ENCODE data around the gene ZNF574. TPM values are rescaled to one million over a fixed set of nuclear protein-coding genes. Genes with fewer than 3 reads are reported as not detected.

ZNF574 gene
- total RNA-seq, 1 experiment from 2014 or later = 24.6 TPM

DNA sequence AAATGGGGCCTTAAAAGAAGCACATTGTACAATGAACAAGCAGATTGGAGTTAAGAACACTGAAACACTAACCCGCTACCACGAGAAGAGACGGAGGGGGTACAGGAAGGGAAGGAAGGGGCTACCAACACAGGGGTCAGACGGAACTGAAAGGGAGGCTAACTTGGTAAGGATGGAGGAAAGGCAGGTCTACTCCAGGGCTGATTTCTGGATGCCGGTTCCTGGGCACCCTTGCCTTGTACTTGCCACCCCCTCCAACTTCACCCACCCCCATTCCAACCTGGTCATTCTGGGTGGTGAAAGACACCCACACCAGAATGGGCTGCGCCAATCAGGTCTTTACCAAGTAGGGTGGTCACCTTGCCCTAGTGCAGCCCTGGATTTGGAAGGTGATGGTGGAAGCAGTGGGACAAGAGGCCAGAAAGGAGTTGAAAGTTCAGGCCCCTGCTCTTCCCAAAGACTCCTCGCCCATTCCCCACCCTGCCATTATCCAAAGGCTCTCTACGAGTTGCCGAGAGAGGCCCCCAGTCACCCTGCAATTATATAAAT, 10.3 kb downstream of the ZNF574 start:
- Histone ChIP-seq H3K79me2 (ENCODE audit: insufficient read depth, low read length) (peaks cover 2% of the 10 kb centered on the region; the same call in 1 of the 2 replicates), H3K36me3 (ENCODE audit: control insufficient read depth in 1 of 2, insufficient read depth in 2 of 2, low read length in 2 of 2) (peaks cover 3 to 5% of the 10 kb centered on the region in 2 experiments; a peak in 3 of 4 replicates), H3K9ac (ENCODE audit: low read length) (no peak overlapping the region), H3K9me3 (ENCODE audit: control insufficient read depth in 1 of 2, insufficient read depth in 1 of 2, low read depth in 1 of 2, low read length in 2 of 2) (no peaks in the 10 kb centered on the region), H2AFZ (ENCODE audit: low read depth, low read length, poor library complexity, severe bottlenecking) (no peak overlapping the region), H4K20me1 (ENCODE audit: insufficient read depth) (peaks cover 3% of the 10 kb centered on the region; the same call in 1 of the 2 replicates), H3K9me2 (ENCODE audit: insufficient read depth) (no peaks in the 10 kb centered on the region), H3K27me3 (ENCODE audit: insufficient read depth, low read length) (no peaks in the 10 kb centered on the region), H3K4me2 (ENCODE audit: low read length) (no peak overlapping the region), H3K27ac (ENCODE audit: low read depth, low read length) (no peak overlapping the region), H3K4me3 (replicated peaks in 1 of 2; ENCODE audit: low read depth in 1 of 2, low read length in 2 of 2) (no peak overlapping the region), H3K4me1 (ENCODE audit: control insufficient read depth in 1 of 2, insufficient read depth in 2 of 2, low read length in 2 of 2) (peaks cover 0 to 16% of the 10 kb centered on the region in 2 experiments; a peak in 2 of 4 replicates)
- TF ChIP-seq ZFX (IDR thresholded peaks at IDR 0.05) (no peak), SIN3A (IDR thresholded peaks at IDR 0.05; ENCODE audit: low read depth) (no peak), EGR1 (IDR thresholded peaks at IDR 0.05; ENCODE audit: low read depth) (no peak), FOSL1 (IDR thresholded peaks at IDR 0.05; ENCODE audit: low read depth) (no peak), CBX3 (IDR thresholded peaks at IDR 0.05; ENCODE audit: low read depth) (no peak), JUND (IDR thresholded peaks at IDR 0.05) (no peak), EZH2 (IDR thresholded peaks at IDR 0.05) (no peak), TCF7L2 (IDR thresholded peaks at IDR 0.05; ENCODE audit: borderline replicate concordance, extremely low read depth, insufficient read depth, insufficient read length) (no peak), YY1 (IDR thresholded peaks at IDR 0.05; ENCODE audit: extremely low read depth, insufficient replicate concordance, low read depth, low read length) (no peak), POLR2AphosphoS5 (IDR thresholded peaks at IDR 0.05; ENCODE audit: low read depth, low read length) (no peak), POLR2A (IDR thresholded peaks at IDR 0.05; ENCODE audit: borderline replicate concordance, extremely low read depth, insufficient read depth, insufficient read length) (no peak), RAD21 (IDR thresholded peaks at IDR 0.05; ENCODE audit: low read depth) (no peak), CEBPB (IDR thresholded peaks at IDR 0.05; ENCODE audit: low read depth) (no peak), ELF1 (IDR thresholded peaks at IDR 0.05; ENCODE audit: borderline replicate concordance, low read depth) (no peak), EZH2phosphoT487 (IDR thresholded peaks at IDR 0.05; ENCODE audit: borderline replicate concordance) (no peak)
- TF ChIP-seq, protein P1, sequence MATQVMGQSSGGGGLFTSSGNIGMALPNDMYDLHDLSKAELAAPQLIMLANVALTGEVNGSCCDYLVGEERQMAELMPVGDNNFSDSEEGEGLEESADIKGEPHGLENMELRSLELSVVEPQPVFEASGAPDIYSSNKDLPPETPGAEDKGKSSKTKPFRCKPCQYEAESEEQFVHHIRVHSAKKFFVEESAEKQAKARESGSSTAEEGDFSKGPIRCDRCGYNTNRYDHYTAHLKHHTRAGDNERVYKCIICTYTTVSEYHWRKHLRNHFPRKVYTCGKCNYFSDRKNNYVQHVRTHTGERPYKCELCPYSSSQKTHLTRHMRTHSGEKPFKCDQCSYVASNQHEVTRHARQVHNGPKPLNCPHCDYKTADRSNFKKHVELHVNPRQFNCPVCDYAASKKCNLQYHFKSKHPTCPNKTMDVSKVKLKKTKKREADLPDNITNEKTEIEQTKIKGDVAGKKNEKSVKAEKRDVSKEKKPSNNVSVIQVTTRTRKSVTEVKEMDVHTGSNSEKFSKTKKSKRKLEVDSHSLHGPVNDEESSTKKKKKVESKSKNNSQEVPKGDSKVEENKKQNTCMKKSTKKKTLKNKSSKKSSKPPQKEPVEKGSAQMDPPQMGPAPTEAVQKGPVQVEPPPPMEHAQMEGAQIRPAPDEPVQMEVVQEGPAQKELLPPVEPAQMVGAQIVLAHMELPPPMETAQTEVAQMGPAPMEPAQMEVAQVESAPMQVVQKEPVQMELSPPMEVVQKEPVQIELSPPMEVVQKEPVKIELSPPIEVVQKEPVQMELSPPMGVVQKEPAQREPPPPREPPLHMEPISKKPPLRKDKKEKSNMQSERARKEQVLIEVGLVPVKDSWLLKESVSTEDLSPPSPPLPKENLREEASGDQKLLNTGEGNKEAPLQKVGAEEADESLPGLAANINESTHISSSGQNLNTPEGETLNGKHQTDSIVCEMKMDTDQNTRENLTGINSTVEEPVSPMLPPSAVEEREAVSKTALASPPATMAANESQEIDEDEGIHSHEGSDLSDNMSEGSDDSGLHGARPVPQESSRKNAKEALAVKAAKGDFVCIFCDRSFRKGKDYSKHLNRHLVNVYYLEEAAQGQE (IDR thresholded peaks at IDR 0.05; ENCODE audit: low read depth) = no peak
- TF ChIP-seq, protein P2, sequence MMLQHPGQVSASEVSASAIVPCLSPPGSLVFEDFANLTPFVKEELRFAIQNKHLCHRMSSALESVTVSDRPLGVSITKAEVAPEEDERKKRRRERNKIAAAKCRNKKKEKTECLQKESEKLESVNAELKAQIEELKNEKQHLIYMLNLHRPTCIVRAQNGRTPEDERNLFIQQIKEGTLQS (IDR thresholded peaks at IDR 0.05) = no peak
- TF ChIP-seq, protein P3, sequence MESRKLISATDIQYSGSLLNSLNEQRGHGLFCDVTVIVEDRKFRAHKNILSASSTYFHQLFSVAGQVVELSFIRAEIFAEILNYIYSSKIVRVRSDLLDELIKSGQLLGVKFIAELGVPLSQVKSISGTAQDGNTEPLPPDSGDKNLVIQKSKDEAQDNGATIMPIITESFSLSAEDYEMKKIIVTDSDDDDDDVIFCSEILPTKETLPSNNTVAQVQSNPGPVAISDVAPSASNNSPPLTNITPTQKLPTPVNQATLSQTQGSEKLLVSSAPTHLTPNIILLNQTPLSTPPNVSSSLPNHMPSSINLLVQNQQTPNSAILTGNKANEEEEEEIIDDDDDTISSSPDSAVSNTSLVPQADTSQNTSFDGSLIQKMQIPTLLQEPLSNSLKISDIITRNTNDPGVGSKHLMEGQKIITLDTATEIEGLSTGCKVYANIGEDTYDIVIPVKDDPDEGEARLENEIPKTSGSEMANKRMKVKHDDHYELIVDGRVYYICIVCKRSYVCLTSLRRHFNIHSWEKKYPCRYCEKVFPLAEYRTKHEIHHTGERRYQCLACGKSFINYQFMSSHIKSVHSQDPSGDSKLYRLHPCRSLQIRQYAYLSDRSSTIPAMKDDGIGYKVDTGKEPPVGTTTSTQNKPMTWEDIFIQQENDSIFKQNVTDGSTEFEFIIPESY (IDR thresholded peaks at IDR 0.05; ENCODE audit: extremely low read depth, insufficient replicate concordance, low read length) = no peak
- TF ChIP-seq, protein P4, sequence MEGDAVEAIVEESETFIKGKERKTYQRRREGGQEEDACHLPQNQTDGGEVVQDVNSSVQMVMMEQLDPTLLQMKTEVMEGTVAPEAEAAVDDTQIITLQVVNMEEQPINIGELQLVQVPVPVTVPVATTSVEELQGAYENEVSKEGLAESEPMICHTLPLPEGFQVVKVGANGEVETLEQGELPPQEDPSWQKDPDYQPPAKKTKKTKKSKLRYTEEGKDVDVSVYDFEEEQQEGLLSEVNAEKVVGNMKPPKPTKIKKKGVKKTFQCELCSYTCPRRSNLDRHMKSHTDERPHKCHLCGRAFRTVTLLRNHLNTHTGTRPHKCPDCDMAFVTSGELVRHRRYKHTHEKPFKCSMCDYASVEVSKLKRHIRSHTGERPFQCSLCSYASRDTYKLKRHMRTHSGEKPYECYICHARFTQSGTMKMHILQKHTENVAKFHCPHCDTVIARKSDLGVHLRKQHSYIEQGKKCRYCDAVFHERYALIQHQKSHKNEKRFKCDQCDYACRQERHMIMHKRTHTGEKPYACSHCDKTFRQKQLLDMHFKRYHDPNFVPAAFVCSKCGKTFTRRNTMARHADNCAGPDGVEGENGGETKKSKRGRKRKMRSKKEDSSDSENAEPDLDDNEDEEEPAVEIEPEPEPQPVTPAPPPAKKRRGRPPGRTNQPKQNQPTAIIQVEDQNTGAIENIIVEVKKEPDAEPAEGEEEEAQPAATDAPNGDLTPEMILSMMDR (IDR thresholded peaks at IDR 0.05 in 2 of 3, conservative IDR thresholded peaks at IDR 0.05 in 1 of 3; ENCODE audit: borderline replicate concordance in 1 of 3, insufficient read depth in 1 of 3, low read depth in 2 of 3, low read length in 2 of 3) = no peak
- intact Hi-C loops (cut with micrococcal nuclease) = no loop called here
- CTCF ChIA-PET = no interaction called here
- DNase-seq (ENCODE audit: low read depth, low spot score) (no peak), ATAC-seq (no peak)
- POLR2A ChIA-PET = no interaction called here
- RAD21 ChIA-PET (ENCODE audit: low non-redundant PET in 1 of 2, low total read pairs in 2 of 2, uncharacterized antibody in 2 of 2, unreplicated experiment in 2 of 2) = interaction anchor here in 1 of 2 experiments (1.1 kb wide), 1 partner anchor 58 kb away, joined by 3 read pairs; no protein-coding TSS in a partner anchor
- no TSS peak for BruUV-seq (replicated peaks)

Measured in HCT116 (cell line).